Esophagus squamous epithelium (tissue), 4 donors: ENCODE results near the gene ZNF346.

Source experiments
- POLR2A ChIP-seq, 4 donors: fragments of 450-650 bp; IDR thresholded peaks; one replicate each; pipeline ENCODE4 v1.6.1; 2017; ENCODE audit warnings: antibody characterized with exemption in 4 of 4, mild to moderate bottlenecking in 4 of 4, moderate library complexity in 3 of 4
- TF ChIP-seq, protein P1 (sequence below), 6 experiments: fragments of 450-650 bp in 4 of 6; fragments of 200-600 bp in 2 of 6; sonication (generic) in 2 of 6; IDR thresholded peaks; one replicate each; pipeline ENCODE4 v1.5.1; 2016 to 2019; ENCODE audit warnings: antibody characterized with exemption in 6 of 6, mild to moderate bottlenecking in 4 of 6, moderate library complexity in 4 of 6

DNA sequence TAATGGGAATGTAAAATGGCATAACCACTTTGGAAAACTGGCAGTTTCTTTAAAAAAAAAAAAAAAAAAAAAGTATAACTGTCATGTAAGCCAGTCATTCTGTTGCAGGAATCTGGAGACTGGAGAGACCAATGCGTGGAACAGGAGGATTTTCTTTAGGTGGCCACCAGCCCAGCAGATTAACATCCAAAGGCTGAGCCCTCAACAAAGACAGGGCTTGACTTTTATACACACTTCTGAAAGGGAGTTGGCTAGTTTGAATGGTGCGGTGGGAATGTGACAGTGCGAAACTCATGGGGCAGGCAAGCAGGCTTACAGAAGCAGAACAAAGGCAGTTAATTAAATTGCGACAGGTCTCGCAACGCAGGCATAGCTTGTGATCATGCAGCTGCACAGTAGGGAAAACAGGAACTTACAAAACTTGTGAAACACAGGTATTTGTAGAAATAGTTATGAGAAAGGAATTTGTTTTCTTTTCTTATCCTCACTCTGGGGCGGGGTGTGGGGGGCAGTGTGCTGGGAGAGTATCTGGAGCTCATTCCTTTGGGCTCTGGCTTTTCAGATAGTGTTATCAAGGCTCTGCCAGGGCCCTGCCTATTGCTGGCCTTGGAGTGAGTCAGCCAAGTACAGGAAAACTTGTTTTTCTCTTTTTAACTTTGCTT, 27.9 kb upstream of the ZNF346 start:
- TF ChIP-seq POLR2A (IDR thresholded peaks at IDR 0.05) = no peak
- TF ChIP-seq, protein P1, sequence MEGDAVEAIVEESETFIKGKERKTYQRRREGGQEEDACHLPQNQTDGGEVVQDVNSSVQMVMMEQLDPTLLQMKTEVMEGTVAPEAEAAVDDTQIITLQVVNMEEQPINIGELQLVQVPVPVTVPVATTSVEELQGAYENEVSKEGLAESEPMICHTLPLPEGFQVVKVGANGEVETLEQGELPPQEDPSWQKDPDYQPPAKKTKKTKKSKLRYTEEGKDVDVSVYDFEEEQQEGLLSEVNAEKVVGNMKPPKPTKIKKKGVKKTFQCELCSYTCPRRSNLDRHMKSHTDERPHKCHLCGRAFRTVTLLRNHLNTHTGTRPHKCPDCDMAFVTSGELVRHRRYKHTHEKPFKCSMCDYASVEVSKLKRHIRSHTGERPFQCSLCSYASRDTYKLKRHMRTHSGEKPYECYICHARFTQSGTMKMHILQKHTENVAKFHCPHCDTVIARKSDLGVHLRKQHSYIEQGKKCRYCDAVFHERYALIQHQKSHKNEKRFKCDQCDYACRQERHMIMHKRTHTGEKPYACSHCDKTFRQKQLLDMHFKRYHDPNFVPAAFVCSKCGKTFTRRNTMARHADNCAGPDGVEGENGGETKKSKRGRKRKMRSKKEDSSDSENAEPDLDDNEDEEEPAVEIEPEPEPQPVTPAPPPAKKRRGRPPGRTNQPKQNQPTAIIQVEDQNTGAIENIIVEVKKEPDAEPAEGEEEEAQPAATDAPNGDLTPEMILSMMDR (IDR thresholded peaks at IDR 0.05) = no peak
